Measurements from ENCODE around the gene TEN1. TPM values are rescaled to one million over a fixed set of nuclear protein-coding genes. Genes with fewer than 3 reads are reported as not detected.

Gene TEN1
- total RNA-seq, 1 experiment from 2014 or later, result 19.3 TPM

DNA sequence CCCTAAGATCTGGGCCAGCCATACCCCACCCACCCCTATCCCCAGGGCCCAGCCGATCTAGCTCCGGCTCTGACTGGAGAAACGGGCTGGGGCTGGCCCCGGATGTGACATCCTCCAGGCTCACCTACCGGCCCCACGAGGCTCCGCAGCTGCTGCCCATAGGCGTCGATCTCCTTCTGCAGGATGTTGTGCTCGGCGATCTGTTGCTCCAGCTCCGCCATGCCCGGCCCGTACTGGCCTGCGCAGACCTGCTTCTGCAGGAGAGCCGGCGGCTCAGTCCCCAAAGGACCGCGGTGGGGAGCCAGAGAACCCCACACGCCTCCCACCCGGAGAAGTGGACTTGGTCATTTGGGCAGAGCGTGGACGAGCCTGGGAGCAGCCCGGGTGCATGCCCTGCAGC is 43.2 kb downstream of the TEN1 start:
- H2BK5ac ChIP-seq (ENCODE audit: insufficient read length, low read length), result no peak overlapping the region
- H3K18ac ChIP-seq (ENCODE audit: insufficient read length, low read depth, low read length), result no peak overlapping the region
- Mint-ChIP-seq H3K4me1 (peaks cover 0 to 4% of the 10 kb centered on the region in 2 experiments; a peak in 3 of 4 replicates), H3K27ac (no peak overlapping the region), H3K27me3 (ENCODE audit: low read depth) (peaks cover 5% of the 10 kb centered on the region; the same call in 1 of the 2 replicates), H3K4me3 (no peak overlapping the region), H3K9me3 (no peaks in the 10 kb centered on the region), H3K36me3 (ENCODE audit: insufficient read depth in 1 of 3, low read depth in 3 of 3) (no peaks in the 10 kb centered on the region)
- H3K4ac ChIP-seq (ENCODE audit: low read depth, low read length), result no peak overlapping the region
- no peak overlapping the region for H2BK15ac ChIP-seq (ENCODE audit: low read depth, low read length)
- no peak overlapping the region for H4K91ac ChIP-seq (ENCODE audit: insufficient read length, low read depth, low read length)
- no peaks in the 10 kb centered on the region for H3K4me1 ChIP-seq (ENCODE audit: insufficient read depth, low read length)
- no peak overlapping the region for H2BK120ac ChIP-seq (ENCODE audit: low read depth, low read length, poor library complexity, severe bottlenecking)
- no peak overlapping the region for H3K27ac ChIP-seq (ENCODE audit: insufficient read length, low read depth, low read length)
- no peak overlapping the region for H4K5ac ChIP-seq (ENCODE audit: insufficient read length, low read depth, low read length)
- no peaks in the 10 kb centered on the region for H3K79me1 ChIP-seq (ENCODE audit: insufficient read depth, low read depth, low read length, poor library complexity, severe bottlenecking)
- H2BK20ac ChIP-seq (ENCODE audit: low read depth, low read length, poor library complexity, severe bottlenecking), result no peak overlapping the region
- no peak overlapping the region for H3K4me2 ChIP-seq (ENCODE audit: insufficient read depth, insufficient read length, low read length)
- H3K23ac ChIP-seq (ENCODE audit: insufficient read length, low read depth, low read length), result no peak overlapping the region
- H4K8ac ChIP-seq (replicated peaks; ENCODE audit: insufficient read length, low read depth, low read length), result no peak overlapping the region
- TF ChIP-seq, protein P1, sequence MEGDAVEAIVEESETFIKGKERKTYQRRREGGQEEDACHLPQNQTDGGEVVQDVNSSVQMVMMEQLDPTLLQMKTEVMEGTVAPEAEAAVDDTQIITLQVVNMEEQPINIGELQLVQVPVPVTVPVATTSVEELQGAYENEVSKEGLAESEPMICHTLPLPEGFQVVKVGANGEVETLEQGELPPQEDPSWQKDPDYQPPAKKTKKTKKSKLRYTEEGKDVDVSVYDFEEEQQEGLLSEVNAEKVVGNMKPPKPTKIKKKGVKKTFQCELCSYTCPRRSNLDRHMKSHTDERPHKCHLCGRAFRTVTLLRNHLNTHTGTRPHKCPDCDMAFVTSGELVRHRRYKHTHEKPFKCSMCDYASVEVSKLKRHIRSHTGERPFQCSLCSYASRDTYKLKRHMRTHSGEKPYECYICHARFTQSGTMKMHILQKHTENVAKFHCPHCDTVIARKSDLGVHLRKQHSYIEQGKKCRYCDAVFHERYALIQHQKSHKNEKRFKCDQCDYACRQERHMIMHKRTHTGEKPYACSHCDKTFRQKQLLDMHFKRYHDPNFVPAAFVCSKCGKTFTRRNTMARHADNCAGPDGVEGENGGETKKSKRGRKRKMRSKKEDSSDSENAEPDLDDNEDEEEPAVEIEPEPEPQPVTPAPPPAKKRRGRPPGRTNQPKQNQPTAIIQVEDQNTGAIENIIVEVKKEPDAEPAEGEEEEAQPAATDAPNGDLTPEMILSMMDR (conservative IDR thresholded peaks at IDR 0.05), result no peak
- no peak overlapping the region for H3K9ac ChIP-seq (ENCODE audit: extremely low read depth, insufficient read length, low read length)
- H3K79me2 ChIP-seq (ENCODE audit: insufficient read depth, low read length), result no peaks in the 10 kb centered on the region
- no peaks in the 10 kb centered on the region for H3K23me2 ChIP-seq (ENCODE audit: insufficient read length, low read depth, low read length, poor library complexity, severe bottlenecking)
- H2BK12ac ChIP-seq (ENCODE audit: insufficient read length, low read depth, low read length), result no peak overlapping the region
- no peak overlapping the region for H3T11ph ChIP-seq (ENCODE audit: low read length)
- no peak for DNase-seq
- no peak overlapping the region for H2AK5ac ChIP-seq (ENCODE audit: insufficient read length, low read length)
- H3K9me3 ChIP-seq (ENCODE audit: control insufficient read depth, low read depth, low read length), result no peaks in the 10 kb centered on the region
- H3K27me3 ChIP-seq (ENCODE audit: insufficient read depth, low read length), result no peaks in the 10 kb centered on the region
- WGBS (ENCODE audit: extremely low coverage, insufficient read length, low lambda C conversion rate), result no CpG with 5 or more reads among the region's 24 CpGs
- no peak overlapping the region for H3K14ac ChIP-seq (ENCODE audit: insufficient read depth, low read length)
- H4K20me1 ChIP-seq (ENCODE audit: control insufficient read depth, insufficient read depth, insufficient read length), result no peaks in the 10 kb centered on the region
- no peak overlapping the region for H2AFZ ChIP-seq (ENCODE audit: low read length)
- no peak overlapping the region for H3K56ac ChIP-seq (ENCODE audit: insufficient read length, low read depth, low read length)

Measured in H9 (cell line).